ENCODE results near the gene VPS72.
"Not testable (repeated sequence)": the region's sequence is repeated elsewhere in the genome, so short reads cannot be mapped to it uniquely, and the experiment has no call there.

Gene VPS72

GRCh38 chr1:151199873-151200581 lies 10.0 kb upstream of the VPS72 start:
- H3K4me1 ChIP-seq = peaks cover 49% of the 10 kb centered on the region
- peaks cover 37% of the 10 kb centered on the region for H3K36me3 ChIP-seq
- peaks cover 55% of the 10 kb centered on the region for H4K20me1 ChIP-seq
- peak overlapping the region; percentile 89 for H3K9ac ChIP-seq
- H3K4me3 ChIP-seq = peak overlapping the region; percentile 83
- H3K27me3 ChIP-seq = no peaks in the 10 kb centered on the region
- no peak overlapping the region for H3K27ac ChIP-seq
- peak overlapping the region; percentile 83 for H3K4me2 ChIP-seq
- no peaks in the 10 kb centered on the region for H3K9me3 ChIP-seq
- TF ChIP-seq Cebpa-rat (IDR thresholded peaks at IDR 0.05) = no peak

- no peaks in the 10 kb centered on the region for H3K27me3 ChIP-seq
- H3K27ac ChIP-seq = peak within 1 kb of the TSS; percentile 93
- H3K9ac ChIP-seq = peak within 1 kb of the TSS; percentile 89
- H3K4me2 ChIP-seq = peak within 1 kb of the TSS; percentile 83
- H3K9me3 ChIP-seq = no peaks in the 10 kb centered on the region
- H3K4me1 ChIP-seq = peaks cover 44% of the 10 kb centered on the region
- no peak for TF ChIP-seq Cebpa-rat (IDR thresholded peaks at IDR 0.05)
- H3K36me3 ChIP-seq = peaks cover 23% of the 10 kb centered on the region
- H3K4me3 ChIP-seq = peak within 1 kb of the TSS; percentile 83
- H4K20me1 ChIP-seq = peaks cover 40% of the 10 kb centered on the region
Measured at GRCh38 chr1:151198254-151199127, 8.5 kb upstream of the VPS72 start, which contains the start of gene PIP5K1A. PIP5K1A (plus strand) TSS chr1:151198552; CDS start chr1:151198997, 445 bp downstream.

- peak overlapping the region; percentile 31; the same call in 1 of the 2 replicates for H3K27ac ChIP-seq
- no peaks in the 10 kb centered on the region for H3K27me3 ChIP-seq
- peak overlapping the region; percentile 89 for H3K9ac ChIP-seq
- H3K4me2 ChIP-seq = peak overlapping the region; percentile 83
- peaks cover 44% of the 10 kb centered on the region for H3K4me1 ChIP-seq
- TF ChIP-seq Cebpa-rat (IDR thresholded peaks at IDR 0.05) = no peak
- peaks cover 17% of the 10 kb centered on the region for H3K36me3 ChIP-seq
- H3K9me3 ChIP-seq = no peaks in the 10 kb centered on the region
- peak overlapping the region; percentile 83 for H3K4me3 ChIP-seq
- H4K20me1 ChIP-seq = peaks cover 34% of the 10 kb centered on the region
Measured at GRCh38 chr1:151197863-151198253, 7.9 kb upstream of the VPS72 start.

- Histone ChIP-seq H4K20me1 (peaks cover 19% of the 10 kb centered on the region), H3K27ac (no peak overlapping the region), H3K4me1 (peaks cover 31% of the 10 kb centered on the region), H3K27me3 (no peaks in the 10 kb centered on the region), H3K9ac (no peak overlapping the region), H3K9me3 (no peaks in the 10 kb centered on the region), H3K4me2 (no peak overlapping the region), H3K4me3 (no peak overlapping the region), H3K36me3 (0 out of 2 replicates have a peak, but pooled peaks cover 5% of the 10 kb centered on the region)
- TF ChIP-seq Cebpa-rat (IDR thresholded peaks at IDR 0.05) = no peak
Measured at GRCh38 chr1:151196292-151196800, 6.3 kb upstream of the VPS72 start.

GRCh38 chr1:151194894-151195594 lies 5.0 kb upstream of the VPS72 start:
- H4K20me1 ChIP-seq, H3K36me3 ChIP-seq, H3K9me3 ChIP-seq, H3K27ac ChIP-seq, H3K9ac ChIP-seq, H3K4me2 ChIP-seq, H3K4me3 ChIP-seq, H3K27me3 ChIP-seq: not testable (repeated sequence)
- H3K4me1 ChIP-seq = peaks cover 25% of the 10 kb centered on the region

DNA sequence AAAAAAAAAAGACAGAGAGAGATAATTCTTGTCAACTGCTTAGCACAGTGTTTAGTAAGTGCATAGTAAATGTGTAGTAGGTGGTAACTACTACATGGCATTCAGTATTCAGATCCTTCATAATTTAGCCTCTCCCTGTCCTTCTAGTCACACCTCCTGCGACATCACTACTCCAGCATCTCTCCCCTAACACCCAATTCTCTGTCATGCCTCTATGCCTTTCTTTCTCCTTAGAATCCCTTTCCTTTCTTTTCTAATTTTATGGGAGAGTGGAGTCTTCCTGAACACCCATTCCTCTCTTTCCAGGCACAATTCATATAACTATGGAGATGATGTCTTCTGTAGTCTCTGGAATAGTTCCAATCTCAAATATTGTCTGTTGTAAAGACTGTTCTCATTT lies 3.9 kb upstream of the VPS72 start:
- Histone ChIP-seq H3K27me3 (no peaks in the 10 kb centered on the region), H4K20me1 (no peaks in the 10 kb centered on the region), H3K36me3 (no peaks in the 10 kb centered on the region), H3K4me1 (peaks cover 22% of the 10 kb centered on the region), H3K27ac (no peak overlapping the region), H3K4me2 (no peak overlapping the region), H3K9ac (no peak overlapping the region), H3K9me3 (no peaks in the 10 kb centered on the region), H3K4me3 (no peak overlapping the region)
- TF ChIP-seq Cebpa-rat (IDR thresholded peaks at IDR 0.05) = no peak

DNA sequence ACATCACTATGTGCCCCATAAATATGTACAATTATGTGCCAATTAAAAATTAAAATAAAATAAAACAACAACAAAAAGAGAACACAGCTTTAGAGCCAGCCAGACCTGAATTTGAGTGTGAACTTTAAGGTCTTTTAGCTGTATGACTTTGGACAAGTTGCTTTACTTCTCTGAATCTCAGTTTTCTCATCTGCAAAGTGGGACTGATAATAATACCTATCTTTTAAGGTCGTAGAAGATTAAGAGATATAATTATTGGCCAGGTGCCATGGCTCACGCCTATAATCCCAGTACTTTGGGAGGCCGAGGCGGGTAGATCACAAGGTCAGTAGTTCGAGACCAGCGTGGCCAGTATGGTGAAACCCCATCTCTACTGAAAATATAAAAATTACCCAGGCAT lies 3.3 kb upstream of the VPS72 start:
- TF ChIP-seq Cebpa-rat (IDR thresholded peaks at IDR 0.05) = no peak
- Histone ChIP-seq H3K4me2 (no peak overlapping the region), H3K27me3 (no peaks in the 10 kb centered on the region)

DNA sequence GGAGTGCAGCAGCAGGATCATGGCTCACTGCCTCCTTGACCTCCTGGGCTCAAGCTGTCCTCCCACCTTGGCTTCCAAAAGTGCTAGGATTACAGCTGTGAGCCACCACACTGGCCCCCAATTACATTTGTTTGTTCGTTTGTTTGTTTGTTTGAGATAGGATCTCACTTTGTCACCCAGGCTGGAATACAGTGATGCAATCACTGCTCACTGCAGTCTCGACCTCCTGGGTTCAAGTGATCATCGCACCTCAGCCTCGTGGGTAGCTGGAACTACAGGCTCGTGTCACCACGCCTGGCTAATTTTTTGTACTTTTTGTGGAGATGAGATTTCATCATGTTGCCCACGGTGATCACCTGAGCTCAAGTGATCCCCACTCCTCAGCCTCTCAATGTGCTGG lies 2.0 kb upstream of the VPS72 start:
- no peak overlapping the region for H3K4me2 ChIP-seq
- H3K27me3 ChIP-seq = no peaks in the 10 kb centered on the region
- H3K36me3 ChIP-seq = peaks cover 2% of the 10 kb centered on the region
- no peak overlapping the region for H3K9ac ChIP-seq
- peaks cover 31% of the 10 kb centered on the region for H3K4me1 ChIP-seq
- H4K20me1 ChIP-seq = no peaks in the 10 kb centered on the region
- H3K27ac ChIP-seq = no peak overlapping the region
- TF ChIP-seq Cebpa-rat (IDR thresholded peaks at IDR 0.05) = no peak
- H3K9me3 ChIP-seq = no peaks in the 10 kb centered on the region
- no peak overlapping the region for H3K4me3 ChIP-seq

More for the DNA sequence above, 3.3 kb upstream of the VPS72 start:
- no peak overlapping the region for H3K27ac ChIP-seq
- H3K36me3 ChIP-seq = no peaks in the 10 kb centered on the region
- no peak overlapping the region for H3K4me3 ChIP-seq
- no peak overlapping the region for H3K9ac ChIP-seq
- H4K20me1 ChIP-seq = no peaks in the 10 kb centered on the region
- H3K4me1 ChIP-seq = peaks cover 28% of the 10 kb centered on the region
- H3K9me3 ChIP-seq = no peaks in the 10 kb centered on the region

GRCh38 chr1:151188667-151189066 lies 1.3 kb downstream of the VPS72 start:
- H3K27me3 ChIP-seq, H4K20me1 ChIP-seq, H3K9me3 ChIP-seq: not testable (repeated sequence)
- Histone ChIP-seq H3K27ac (peak overlapping the region; percentile 93), H3K9ac (peak overlapping the region; percentile 93), H3K4me1 (peaks cover 24% of the 10 kb centered on the region), H3K36me3 (peaks cover 35% of the 10 kb centered on the region), H3K4me3 (peak overlapping the region; percentile 84), H3K4me2 (peak overlapping the region; percentile 95)
